Pancreas (tissue), 10 donors: Measurements from ENCODE around the gene PODXL2. TPM values are rescaled to one million over a fixed set of nuclear protein-coding genes. Genes with fewer than 3 reads are reported as not detected.

Source experiments
- ATAC-seq, 4 donors: fragments of 200-7000 bp; cut with Tn5 transposase; one replicate each; pipeline versions ENCODE4 v1.8.0 to v1.9.1; 2020; ENCODE audit warnings: mild to moderate bottlenecking in 4 of 4, moderate library complexity in 4 of 4
- DNase-seq, 6 donors: peaks; one replicate each; pipeline ENCODE4 v3.0.0-alpha.2; 2020
- FAIRE-seq: peaks from 2 replicates; lab custom pipeline; 2012; peaks lifted over from hg19 to GRCh38; lab: Jason Lieb, UNC
- H3K27ac ChIP-seq, 4 donors: fragments of 200-600 bp; sonication (generic); 1 replicate in 3 of 4; 2 replicates in 1 of 4; pipeline versions ENCODE4 v1.5.0 to v1.8.0; 2020
- H3K27me3 ChIP-seq, 4 donors: fragments of 200-600 bp; one replicate each; pipeline ENCODE4 v1.8.0; 2021
- H3K36me3 ChIP-seq, 3 donors: fragments of 200-600 bp; sonication (generic) in 1 of 3; one replicate each; pipeline versions ENCODE4 v1.5.0 to v1.8.0; 2020 to 2021
- H3K4me1 ChIP-seq, 3 donors: fragments of 200-600 bp; one replicate each; pipeline ENCODE4 v1.8.0; 2021
- H3K4me3 ChIP-seq, 4 donors: fragments of 200-600 bp; sonication (generic) in 2 of 4; one replicate each; pipeline versions ENCODE4 v1.5.0 to v1.8.0; 2020 to 2021
- H3K9me3 ChIP-seq, 4 donors: fragments of 200-600 bp; one replicate each; pipeline ENCODE4 v1.8.0; 2021
- WGBS, 2 donors: extraction: QIAGEN DNeasy Blood & Tissue Kit; methylation state at CpG; one replicate each; pipeline ENCODE4 v1.1.7; 2013; 5-methylcytosine and 5-hydroxymethylcytosine counted together
- intact Hi-C, 3 donors: fragments of 100-400 bp; cut with DNase I; formaldehyde crosslinking; loops; one replicate each; pipeline versions ENCODE4 v1.11.1 to v1.14.2; 2022
- polyA plus RNA-seq, 2 donors: library from polyadenylated mRNA; stranded (reverse); fragments of 200-250 nt; gene quantifications; one replicate each; pipeline ENCODE4 v1.2.3, GENCODE V29; 2013
- total RNA-seq, 6 donors: library from RNA; stranded (reverse); fragmentation: NEBNext Ultra II Directional in 4 of 6; extraction: Animal tissue kit (Norgen Biotek cat#: 25700) in 4 of 6; gene quantifications; one replicate each; pipeline versions ENCODE4 v1.2.1 to v1.2.4, GENCODE V29; 2021 to 2023
- TF ChIP-seq, protein P1 (sequence below), 4 donors: fragments of 200-600 bp; sonication (generic) in 3 of 4; IDR thresholded peaks; one replicate each; pipeline versions ENCODE4 v1.5.0 to v1.8.0; 2021; ENCODE audit warnings: antibody characterized with exemption in 4 of 4
- donor health status: healthy with polysubstance abuse.
- donor health status: DM: no; HTN: no; CAD: no; lungs with moderate emphysema.
- donor health status: DM: no; HTN: no; CAD: no.
- donor health status: control.
- donor health status: control.
- donor health status: Bipolar disorder and iron deficiency.
- donor health status: DM: yes; HTN: yes; CAD: no.
- donor health status: DM: no; HTN: no; CAD: no.
- donor health status: DM: no; HTN: no; CAD: no.
- donor health status: DM: yes; HTN: yes; CAD: no.

Gene PODXL2, protein sequence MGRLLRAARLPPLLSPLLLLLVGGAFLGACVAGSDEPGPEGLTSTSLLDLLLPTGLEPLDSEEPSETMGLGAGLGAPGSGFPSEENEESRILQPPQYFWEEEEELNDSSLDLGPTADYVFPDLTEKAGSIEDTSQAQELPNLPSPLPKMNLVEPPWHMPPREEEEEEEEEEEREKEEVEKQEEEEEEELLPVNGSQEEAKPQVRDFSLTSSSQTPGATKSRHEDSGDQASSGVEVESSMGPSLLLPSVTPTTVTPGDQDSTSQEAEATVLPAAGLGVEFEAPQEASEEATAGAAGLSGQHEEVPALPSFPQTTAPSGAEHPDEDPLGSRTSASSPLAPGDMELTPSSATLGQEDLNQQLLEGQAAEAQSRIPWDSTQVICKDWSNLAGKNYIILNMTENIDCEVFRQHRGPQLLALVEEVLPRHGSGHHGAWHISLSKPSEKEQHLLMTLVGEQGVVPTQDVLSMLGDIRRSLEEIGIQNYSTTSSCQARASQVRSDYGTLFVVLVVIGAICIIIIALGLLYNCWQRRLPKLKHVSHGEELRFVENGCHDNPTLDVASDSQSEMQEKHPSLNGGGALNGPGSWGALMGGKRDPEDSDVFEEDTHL
- total RNA-seq (1 to 10 TPM; 2.5 to 6.8 (median 5.3) TPM), polyA plus RNA-seq (10 to 100 TPM in 1 of 2 donors, 1 to 10 TPM in 1; 6.0 to 18.1 TPM)

DNA sequence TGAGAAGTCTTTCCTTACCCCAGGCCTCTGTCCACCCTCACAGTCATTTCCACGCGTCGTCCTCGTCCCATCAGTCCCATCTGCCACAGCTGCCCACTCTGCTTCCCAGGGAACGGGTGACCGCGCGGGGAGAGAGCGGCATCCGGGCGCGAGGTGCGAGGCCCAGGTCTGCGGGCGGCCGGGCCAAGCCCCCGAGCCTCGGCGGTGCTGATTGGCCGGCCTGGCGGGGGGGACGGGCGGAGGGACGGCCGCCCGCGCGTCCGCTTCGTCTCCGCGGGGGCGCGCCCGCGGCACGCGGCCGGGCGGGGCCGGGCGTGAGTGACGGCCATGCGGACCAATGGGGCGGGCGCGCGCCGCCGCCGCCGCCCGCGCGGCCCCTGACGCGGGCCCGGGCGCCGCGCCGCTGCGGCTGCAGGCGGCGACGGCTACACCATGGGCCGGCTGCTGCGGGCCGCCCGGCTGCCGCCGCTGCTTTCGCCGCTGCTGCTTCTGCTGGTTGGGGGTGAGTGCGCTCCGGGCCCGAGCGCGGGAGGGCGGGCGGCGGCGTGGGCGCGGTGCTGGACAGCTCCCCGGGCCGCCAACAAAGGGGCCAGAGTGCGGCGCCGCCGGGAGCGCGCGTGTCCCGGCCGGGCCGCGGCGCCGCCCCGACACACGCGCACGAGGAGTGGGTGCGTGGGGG, at the start of gene PODXL2:
Gene PODXL2, plus strand, starts transcription at position 398 of the 679 bp plus-strand sequence. Its CDS starts 35 bp downstream, at position 433.
- DNase-seq (peak in 5 of 6 donors; percentile 40 to 81 (median 56)), ATAC-seq (peak; percentile 73 to 87 (median 82)), FAIRE-seq (no peak)
- H3K27me3 ChIP-seq = no peaks in the 10 kb centered on the region
- peaks cover 0 to 6% (median 0%) of the 10 kb centered on the region in 3 donors for H3K4me1 ChIP-seq
- peak within 1 kb of the TSS in 3 of 4 donors; percentile 14 to 58 (median 39) for H3K4me3 ChIP-seq
- 5 to 9% methylated on average over 54 to 105 of the region's 105 CpGs for WGBS, 2 donors
- TF ChIP-seq, protein P1, sequence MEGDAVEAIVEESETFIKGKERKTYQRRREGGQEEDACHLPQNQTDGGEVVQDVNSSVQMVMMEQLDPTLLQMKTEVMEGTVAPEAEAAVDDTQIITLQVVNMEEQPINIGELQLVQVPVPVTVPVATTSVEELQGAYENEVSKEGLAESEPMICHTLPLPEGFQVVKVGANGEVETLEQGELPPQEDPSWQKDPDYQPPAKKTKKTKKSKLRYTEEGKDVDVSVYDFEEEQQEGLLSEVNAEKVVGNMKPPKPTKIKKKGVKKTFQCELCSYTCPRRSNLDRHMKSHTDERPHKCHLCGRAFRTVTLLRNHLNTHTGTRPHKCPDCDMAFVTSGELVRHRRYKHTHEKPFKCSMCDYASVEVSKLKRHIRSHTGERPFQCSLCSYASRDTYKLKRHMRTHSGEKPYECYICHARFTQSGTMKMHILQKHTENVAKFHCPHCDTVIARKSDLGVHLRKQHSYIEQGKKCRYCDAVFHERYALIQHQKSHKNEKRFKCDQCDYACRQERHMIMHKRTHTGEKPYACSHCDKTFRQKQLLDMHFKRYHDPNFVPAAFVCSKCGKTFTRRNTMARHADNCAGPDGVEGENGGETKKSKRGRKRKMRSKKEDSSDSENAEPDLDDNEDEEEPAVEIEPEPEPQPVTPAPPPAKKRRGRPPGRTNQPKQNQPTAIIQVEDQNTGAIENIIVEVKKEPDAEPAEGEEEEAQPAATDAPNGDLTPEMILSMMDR (IDR thresholded peaks at IDR 0.05) = no peak
- H3K27ac ChIP-seq = no peak within 1 kb of the TSS
- H3K9me3 ChIP-seq = no peaks in the 10 kb centered on the region
- no peaks in the 10 kb centered on the region for H3K36me3 ChIP-seq
- intact Hi-C loops = no loop called here

DNA sequence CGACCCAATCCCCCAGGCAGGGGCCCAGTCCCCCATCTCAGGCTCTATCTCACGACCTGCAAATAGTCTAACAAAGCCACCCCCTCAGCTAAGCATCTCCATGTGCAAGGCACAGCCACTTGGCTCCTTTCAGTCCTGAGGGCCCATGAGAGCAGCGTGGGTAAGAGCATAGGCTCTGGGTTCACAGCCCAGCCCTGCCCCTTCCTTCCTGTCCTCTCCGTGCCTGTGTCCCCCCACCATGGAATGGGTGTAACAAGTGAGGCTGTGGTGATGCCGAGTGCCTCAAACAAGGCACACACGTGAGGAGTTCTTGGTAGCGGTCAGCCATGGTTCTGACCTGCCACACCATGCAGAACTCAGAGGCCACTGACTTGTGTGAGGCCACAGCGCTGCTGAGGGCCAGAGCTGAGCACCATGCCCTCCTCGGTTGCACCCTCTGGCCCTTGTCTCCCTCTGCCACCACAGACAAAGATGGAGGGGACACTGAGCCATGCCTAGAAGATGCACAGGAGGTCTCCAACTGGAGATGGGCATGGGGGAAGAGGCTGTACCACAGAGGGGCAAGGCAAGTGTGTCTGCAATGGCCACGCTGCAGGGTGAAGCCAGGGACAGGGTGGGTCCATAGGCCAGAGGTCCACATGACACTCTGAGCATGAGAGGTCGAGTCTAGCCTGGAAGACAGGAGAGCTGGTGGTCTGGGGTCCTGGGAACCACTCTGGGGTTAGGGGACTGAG, 48.5 kb upstream of the PODXL2 start:
- DNase-seq (no peak), FAIRE-seq (no peak), ATAC-seq (no peak)
- TF ChIP-seq, protein P1 (IDR thresholded peaks at IDR 0.05) = no peak
- H3K9me3 ChIP-seq = no peaks in the 10 kb centered on the region
- H3K27me3 ChIP-seq = no peaks in the 10 kb centered on the region
- no peaks in the 10 kb centered on the region for H3K36me3 ChIP-seq
- no peak overlapping the region for H3K4me3 ChIP-seq
- peaks cover 0 to 4% (median 0%) of the 10 kb centered on the region in 3 donors for H3K4me1 ChIP-seq
- intact Hi-C loops = no loop called here
- H3K27ac ChIP-seq = no peak overlapping the region
- 89 to 92% methylated on average over 11 of the region's 11 CpGs for WGBS, 2 donors

DNA sequence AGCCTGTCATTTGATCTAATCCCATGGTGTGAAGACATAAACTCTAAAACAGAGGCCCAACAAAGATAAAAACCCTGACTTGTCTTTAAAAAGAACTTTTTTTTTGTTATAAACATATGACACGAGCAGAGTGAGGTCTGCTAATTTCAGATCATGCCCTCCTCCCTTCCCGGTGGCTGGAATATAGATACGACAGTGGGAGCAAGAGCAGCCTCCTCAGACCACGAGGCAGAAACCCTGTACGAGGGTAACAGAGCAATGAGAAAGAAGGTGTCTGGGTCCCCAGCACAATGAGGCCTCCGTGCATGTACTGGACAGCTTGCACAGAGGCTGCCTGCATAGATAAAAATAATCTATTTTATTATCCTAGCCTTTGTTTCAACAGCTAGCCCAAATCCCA, 44.3 kb upstream of the PODXL2 start:
- intact Hi-C loops = no loop called here
- no peaks in the 10 kb centered on the region for H3K9me3 ChIP-seq
- H3K36me3 ChIP-seq = no peaks in the 10 kb centered on the region
- no peak for FAIRE-seq
- H3K4me1 ChIP-seq = peaks cover 0 to 14% (median 0%) of the 10 kb centered on the region in 3 donors
- no peak for ATAC-seq
- H3K27ac ChIP-seq = no peak overlapping the region
- WGBS, 2 donors = 91 to 94% methylated on average over 6 of the region's 6 CpGs
- DNase-seq = peak in 1 of 6 donors; percentile 0
- H3K27me3 ChIP-seq = no peaks in the 10 kb centered on the region
- TF ChIP-seq, protein P1 (IDR thresholded peaks at IDR 0.05) = no peak
- no peak overlapping the region for H3K4me3 ChIP-seq

DNA sequence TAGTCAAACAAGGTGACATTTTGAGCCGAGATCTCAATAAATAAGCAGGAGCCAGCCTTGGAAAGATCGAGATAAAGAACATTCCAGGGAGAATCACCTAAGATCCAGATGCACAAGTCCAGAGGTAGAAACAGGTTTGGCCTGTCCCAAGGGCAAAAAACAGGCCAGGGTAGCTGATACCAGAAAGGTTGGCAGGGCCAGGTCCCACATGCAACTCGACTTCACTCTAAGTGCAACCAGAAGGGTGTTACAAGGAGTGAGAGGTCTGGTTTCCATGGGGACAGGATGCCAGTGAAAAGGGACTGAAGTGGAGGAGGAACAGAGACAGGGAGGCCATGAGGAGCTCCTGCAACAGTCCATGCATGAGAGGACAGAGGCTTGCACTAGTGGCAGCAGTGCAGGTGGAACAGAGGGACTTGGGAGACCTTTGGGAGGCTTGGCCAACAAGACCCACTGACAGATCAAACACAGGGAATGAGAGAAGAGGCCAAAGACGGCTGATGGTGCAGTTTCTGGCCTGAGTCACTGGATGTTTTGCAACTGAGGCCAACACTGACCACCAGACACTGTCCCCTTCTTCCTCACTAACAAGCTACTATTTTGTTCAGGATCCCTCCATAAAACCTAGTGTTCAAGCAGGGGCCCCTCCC, 43.7 kb upstream of the PODXL2 start:
- H3K27ac ChIP-seq = no peak overlapping the region
- H3K36me3 ChIP-seq = no peaks in the 10 kb centered on the region
- FAIRE-seq (no peak), DNase-seq (peak in 1 of 6 donors; percentile 8), ATAC-seq (no peak)
- intact Hi-C loops = no loop called here
- H3K9me3 ChIP-seq = no peaks in the 10 kb centered on the region
- H3K4me1 ChIP-seq = peaks cover 0 to 14% (median 0%) of the 10 kb centered on the region in 3 donors
- TF ChIP-seq, protein P1 (IDR thresholded peaks at IDR 0.05) = no peak
- H3K4me3 ChIP-seq = no peak overlapping the region
- H3K27me3 ChIP-seq = no peaks in the 10 kb centered on the region
- WGBS, 2 donors = 23 to 26% methylated on average over 4 of the region's 4 CpGs
